HG03159 (cell line): ENCODE results near the gene NLGN1.

ENCODE experiments used
- ATAC-seq: cut with Tn5 transposase; IDR thresholded peaks from one replicate; pipeline ENCODE4 v1.9.1; 2021; ENCODE audit warnings: mild to moderate bottlenecking, moderate library complexity; ENCODE audit not compliant: unreplicated experiment

NLGN1 gene

GRCh38 chr3:174243171-174243570, 845.6 kb downstream of the NLGN1 start:
- ATAC-seq = no peak

GRCh38 chr3:174247687-174248152, 850.2 kb downstream of the NLGN1 start:
- ATAC-seq = no peak

- no peak for ATAC-seq
Observed at GRCh38 chr3:174251681-174252080, 854.1 kb downstream of the NLGN1 start.

GRCh38 chr3:174253196-174253823, 855.8 kb downstream of the NLGN1 start:
- ATAC-seq = no peak

- no peak for ATAC-seq
Observed at GRCh38 chr3:174253940-174254339, 856.4 kb downstream of the NLGN1 start.

- ATAC-seq = no peak
Observed at GRCh38 chr3:174255454-174255853, 857.9 kb downstream of the NLGN1 start.

- no peak for ATAC-seq
Observed at GRCh38 chr3:174266476-174266875, 868.9 kb downstream of the NLGN1 start.

- no peak for ATAC-seq
Observed at GRCh38 chr3:174268061-174268460, 870.5 kb downstream of the NLGN1 start.

- no peak for ATAC-seq
Observed at GRCh38 chr3:174268586-174268985, 871.0 kb downstream of the NLGN1 start.

- no peak for ATAC-seq
Observed at GRCh38 chr3:174270841-174271240, 873.3 kb downstream of the NLGN1 start.

- no peak for ATAC-seq
Observed at GRCh38 chr3:174275336-174275735, 877.8 kb downstream of the NLGN1 start.

GRCh38 chr3:174276826-174277225, 879.3 kb downstream of the NLGN1 start:
- ATAC-seq = no peak

- ATAC-seq = no peak
Observed at GRCh38 chr3:174278094-174278493, 880.5 kb downstream of the NLGN1 start.

GRCh38 chr3:174280186-174280585, 882.6 kb downstream of the NLGN1 start:
- ATAC-seq = no peak

GRCh38 chr3:174285242-174285864, 887.8 kb downstream of the NLGN1 start:
- no peak for ATAC-seq

GRCh38 chr3:174287705-174288104, 890.2 kb downstream of the NLGN1 start:
- ATAC-seq = no peak

GRCh38 chr3:174294616-174295015, 897.1 kb downstream of the NLGN1 start:
- no peak for ATAC-seq

GRCh38 chr3:174295306-174296092, 898.0 kb downstream of the NLGN1 start:
- no peak for ATAC-seq

GRCh38 chr3:174302746-174303315, 905.3 kb downstream of the NLGN1 start:
- ATAC-seq = no peak

GRCh38 chr3:174303907-174304560, 906.5 kb downstream of the NLGN1 start:
- ATAC-seq = no peak

GRCh38 chr3:174308736-174309135, 911.2 kb downstream of the NLGN1 start:
- ATAC-seq = no peak
